Stomach (tissue), 9 donors: ENCODE data around the gene LNX1. TPM values are rescaled to one million over a fixed set of nuclear protein-coding genes. Genes with fewer than 3 reads are reported as not detected.

Experiments used
- DNase-seq, 2 donors: peaks; one replicate each; pipeline versions ENCODE4 v3.0.0 to v3.0.0-alpha.2; 2013 to 2019
- H3K27ac ChIP-seq, 5 donors: fragments of 200-600 bp in 4 of 5; sonication (generic) in 4 of 5; one replicate each; pipeline ENCODE4 v1.5.1; 2013 to 2019; ENCODE audit warnings: mild to moderate bottlenecking in 1 of 5, moderate library complexity in 1 of 5
- H3K27me3 ChIP-seq, 3 donors: fragments of 200-600 bp; sonication (generic); one replicate each; pipeline ENCODE4 v1.5.1; 2017 to 2019; ENCODE audit warnings: mixed run types in 1 of 3
- H3K36me3 ChIP-seq, 4 donors: fragments of 200-600 bp; sonication (generic); 1 replicate in 3 of 4; 2 replicates in 1 of 4; pipeline ENCODE4 v1.5.1; 2016 to 2019
- H3K4me1 ChIP-seq, 4 donors: fragments of 200-600 bp; sonication (generic); one replicate each; pipeline ENCODE4 v1.5.1; 2016 to 2019
- H3K4me3 ChIP-seq, 4 donors: fragments of 200-600 bp; sonication (generic) in 3 of 4; one replicate each; pipeline ENCODE4 v1.5.1; 2016 to 2019; ENCODE audit warnings: mild to moderate bottlenecking in 1 of 4
- H3K9me3 ChIP-seq, 4 donors: fragments of 200-600 bp; sonication (generic); one replicate each; pipeline ENCODE4 v1.5.1; 2016 to 2019
- CTCF ChIP-seq, 7 experiments: fragments of 450-650 bp in 4 of 7; fragments of 200-600 bp in 3 of 7; sonication (generic) in 3 of 7; IDR thresholded peaks; one replicate each; pipeline ENCODE4 v1.5.1; 2016 to 2019; ENCODE audit warnings: antibody characterized with exemption in 7 of 7, control low read depth in 2 of 7, mild to moderate bottlenecking in 1 of 7
- EP300 ChIP-seq: sonication (generic); formaldehyde crosslinking; IDR thresholded peaks from one replicate; pipeline ENCODE4 v1.6.1; 2017; ENCODE audit warnings: antibody characterized with exemption
- POLR2A ChIP-seq, 4 donors: fragments of 450-650 bp; IDR thresholded peaks; one replicate each; pipeline ENCODE4 v1.6.1; 2016; ENCODE audit warnings: antibody characterized with exemption in 4 of 4, control low read depth in 2 of 4, mild to moderate bottlenecking in 1 of 4, moderate library complexity in 1 of 4
- POLR2AphosphoS5 ChIP-seq, 3 donors: sonication (generic); formaldehyde crosslinking; IDR thresholded peaks; one replicate each; pipeline ENCODE4 v1.6.1; 2016; ENCODE audit warnings: antibody characterized with exemption in 3 of 3
- WGBS, 5 donors: extraction: QIAGEN DNeasy Blood & Tissue Kit in 3 of 5; methylation state at CpG; one replicate each; pipeline versions ENCODE4 v1.1.5 to v1.1.7; 2013 to 2018; 5-methylcytosine and 5-hydroxymethylcytosine counted together
- intact Hi-C: fragments of 100-400 bp; cut with DNase I; formaldehyde crosslinking; loops from one replicate; pipeline ENCODE4 v1.15.1; 2023; ENCODE audit warnings: low total_unique reads
- polyA plus RNA-seq, 3 donors: library from polyadenylated mRNA; stranded (reverse); fragments of 200-250 nt; gene quantifications; one replicate each; pipeline ENCODE4 v1.2.3, GENCODE V29; 2013
- total RNA-seq, 5 donors: library from RNA; depleted of rRNA; stranded (reverse); fragments of >200 nt; gene quantifications; one replicate each; pipeline versions ENCODE4 v1.1.0 to v1.2.3, GENCODE V29; 2014 to 2016
- donor health status: healthy with polysubstance abuse.
- donor health status: Bipolar disorder and iron deficiency.
- donor health status: healthy.

Gene LNX1
- total and polyA plus RNA-seq, 8 donors, result 5.4 to 30.9 (median 11.6) TPM

- H3K4me1 ChIP-seq, result peaks cover 0 to 2% (median under 1%) of the 10 kb centered on the region in 4 donors
- no peak for TF ChIP-seq EP300
- no peak for TF ChIP-seq CTCF (IDR thresholded peaks at IDR 0.05)
- intact Hi-C loops, result no loop called here
- H3K36me3 ChIP-seq, result no peaks in the 10 kb centered on the region
- no peak overlapping the region for H3K27ac ChIP-seq
- H3K4me3 ChIP-seq, result no peak overlapping the region
- no peak for DNase-seq
- H3K9me3 ChIP-seq, result no peaks in the 10 kb centered on the region
- WGBS, 5 donors, result 68 to 84% (median 82%) methylated on average over 4 of the region's 4 CpGs
- no peaks in the 10 kb centered on the region for H3K27me3 ChIP-seq
Observed at GRCh38 chr4:53563824-53564223, 27.5 kb downstream of the LNX1 start.

- no peak for TF ChIP-seq POLR2A (IDR thresholded peaks at IDR 0.05)
- no peak for TF ChIP-seq CTCF (IDR thresholded peaks at IDR 0.05)
- no peak for TF ChIP-seq POLR2AphosphoS5 (IDR thresholded peaks at IDR 0.05)
- H3K4me3 ChIP-seq, result no peak overlapping the region
- no peaks in the 10 kb centered on the region for H3K27me3 ChIP-seq
- intact Hi-C loops, result no loop called here
- H3K27ac ChIP-seq, result no peak overlapping the region
- peaks cover 0 to 8% (median 2%) of the 10 kb centered on the region in 4 donors for H3K4me1 ChIP-seq
- whole genome bisulfite sequencing, 5 donors, result 58 to 75% (median 68%) methylated on average over 2 of the region's 2 CpGs
- no peaks in the 10 kb centered on the region for H3K9me3 ChIP-seq
- peaks cover 0 to 6% (median 0%) of the 10 kb centered on the region in 4 donors for H3K36me3 ChIP-seq
- no peak for DNase-seq
Observed at GRCh38 chr4:53562409-53562808, 28.9 kb downstream of the LNX1 start.

DNA sequence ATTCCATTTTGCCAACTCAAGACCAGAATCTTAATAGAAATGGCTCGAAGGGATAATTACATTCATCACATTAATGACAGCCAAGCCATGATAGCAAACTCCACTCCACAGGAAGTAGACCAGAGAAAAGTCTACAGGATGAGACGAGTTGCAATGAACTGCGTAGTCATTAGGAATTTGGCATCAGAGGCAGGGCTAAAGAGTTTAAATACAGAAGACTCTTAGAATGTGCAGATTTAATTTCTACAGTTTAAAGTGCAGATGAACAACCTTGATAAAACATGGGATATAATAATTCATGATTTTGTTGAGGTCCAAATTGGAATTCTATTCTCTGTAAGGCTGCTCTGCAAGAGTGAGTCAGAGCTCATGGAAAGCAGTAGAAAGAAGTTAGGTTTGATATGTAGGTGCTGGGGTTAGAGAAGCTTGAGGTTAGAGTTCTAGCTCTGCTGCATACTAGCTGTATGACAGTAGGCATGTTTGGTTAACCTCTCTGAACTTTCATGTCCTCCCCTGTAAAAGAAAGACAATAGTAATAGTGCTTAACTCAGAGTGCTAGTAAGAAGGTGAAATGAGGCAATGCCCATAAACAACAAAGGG is 32.2 kb downstream of the LNX1 start:
- Histone ChIP-seq H3K4me3 (no peak overlapping the region), H3K36me3 (peaks cover 0 to 6% (median 0%) of the 10 kb centered on the region in 4 donors), H3K9me3 (no peaks in the 10 kb centered on the region), H3K27me3 (no peaks in the 10 kb centered on the region), H3K27ac (no peak overlapping the region), H3K4me1 (peaks cover 4 to 18% (median 8%) of the 10 kb centered on the region in 4 donors)
- DNase-seq, result no peak
- intact Hi-C loops, result no loop called here
- TF ChIP-seq EP300 (no peak), POLR2A (IDR thresholded peaks at IDR 0.05) (no peak), POLR2AphosphoS5 (IDR thresholded peaks at IDR 0.05) (no peak), CTCF (IDR thresholded peaks at IDR 0.05) (no peak)
- WGBS, 5 donors, result 75 to 87% (median 86%) methylated on average over 3 of the region's 3 CpGs

DNA sequence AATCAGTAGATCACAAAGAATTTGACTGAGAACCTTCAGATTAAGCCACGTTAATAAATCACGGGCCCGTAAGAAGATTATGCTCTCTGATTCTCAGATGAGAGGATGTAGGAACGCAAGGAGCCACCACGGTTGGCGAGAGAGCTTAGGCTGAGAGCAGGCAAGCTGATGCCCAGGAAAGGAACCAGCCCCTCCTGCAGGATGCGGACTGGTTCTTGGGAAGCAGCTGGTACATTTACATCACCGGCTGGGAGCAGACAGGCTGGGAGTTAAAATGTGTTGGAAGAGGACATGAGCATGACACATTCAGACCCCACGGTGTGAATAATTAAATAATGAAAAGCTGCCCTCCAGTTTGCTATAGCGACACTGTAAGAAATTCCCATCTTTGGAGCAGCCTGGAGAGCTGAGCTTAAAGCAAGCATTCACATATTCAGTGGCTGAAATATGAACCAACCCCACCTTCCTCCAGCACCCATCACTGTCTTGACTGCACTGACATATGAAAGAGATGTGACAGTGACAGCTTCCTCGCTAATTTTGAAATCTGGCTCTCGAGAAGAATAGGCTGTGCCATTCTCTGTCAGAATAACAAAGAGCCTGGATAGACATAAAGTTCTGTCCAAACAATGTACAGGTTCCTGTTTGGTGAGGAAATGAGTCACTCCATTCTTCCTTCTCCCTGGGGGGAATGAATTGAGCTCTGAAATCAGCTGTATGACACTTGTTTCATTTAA is 33.1 kb downstream of the LNX1 start:
- Histone ChIP-seq H3K4me1 (peaks cover 4 to 18% (median 9%) of the 10 kb centered on the region in 4 donors), H3K4me3 (no peak overlapping the region), H3K36me3 (peaks cover 0 to 6% (median 0%) of the 10 kb centered on the region in 4 donors), H3K9me3 (no peaks in the 10 kb centered on the region), H3K27ac (no peak overlapping the region), H3K27me3 (no peaks in the 10 kb centered on the region)
- intact Hi-C loops, result no loop called here
- DNase-seq, result peak in 1 of 2 donors; percentile 24
- TF ChIP-seq POLR2A (IDR thresholded peaks at IDR 0.05) (no peak), CTCF (IDR thresholded peaks at IDR 0.05) (no peak), POLR2AphosphoS5 (IDR thresholded peaks at IDR 0.05) (no peak), EP300 (no peak)
- 73 to 87% (median 80%) methylated on average over 12 of the region's 12 CpGs for WGBS, 5 donors
